Stimulated activated CD8-positive, alpha-beta memory T cell treated with anti-CD3 and anti-CD28 coated beads, Interleukin-4, amount 100 ng/mL, for 4 hours (primary cell): ENCODE results near the gene ZW10.
A peak's percentile ranks its signal among the peaks of the same experiment; 100 is the strongest.
"Not testable (repeated sequence)": the region's sequence is repeated elsewhere in the genome, so short reads cannot be mapped to it uniquely, and the experiment has no call there.

Experiments
- DNase-seq, 2 donors: peaks; one replicate each; pipeline ENCODE4 v3.0.0-alpha.2; 2020; ENCODE audit warnings: low read depth in 2 of 2, low spot score in 1 of 2

Gene ZW10, protein sequence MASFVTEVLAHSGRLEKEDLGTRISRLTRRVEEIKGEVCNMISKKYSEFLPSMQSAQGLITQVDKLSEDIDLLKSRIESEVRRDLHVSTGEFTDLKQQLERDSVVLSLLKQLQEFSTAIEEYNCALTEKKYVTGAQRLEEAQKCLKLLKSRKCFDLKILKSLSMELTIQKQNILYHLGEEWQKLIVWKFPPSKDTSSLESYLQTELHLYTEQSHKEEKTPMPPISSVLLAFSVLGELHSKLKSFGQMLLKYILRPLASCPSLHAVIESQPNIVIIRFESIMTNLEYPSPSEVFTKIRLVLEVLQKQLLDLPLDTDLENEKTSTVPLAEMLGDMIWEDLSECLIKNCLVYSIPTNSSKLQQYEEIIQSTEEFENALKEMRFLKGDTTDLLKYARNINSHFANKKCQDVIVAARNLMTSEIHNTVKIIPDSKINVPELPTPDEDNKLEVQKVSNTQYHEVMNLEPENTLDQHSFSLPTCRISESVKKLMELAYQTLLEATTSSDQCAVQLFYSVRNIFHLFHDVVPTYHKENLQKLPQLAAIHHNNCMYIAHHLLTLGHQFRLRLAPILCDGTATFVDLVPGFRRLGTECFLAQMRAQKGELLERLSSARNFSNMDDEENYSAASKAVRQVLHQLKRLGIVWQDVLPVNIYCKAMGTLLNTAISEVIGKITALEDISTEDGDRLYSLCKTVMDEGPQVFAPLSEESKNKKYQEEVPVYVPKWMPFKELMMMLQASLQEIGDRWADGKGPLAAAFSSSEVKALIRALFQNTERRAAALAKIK

DNA sequence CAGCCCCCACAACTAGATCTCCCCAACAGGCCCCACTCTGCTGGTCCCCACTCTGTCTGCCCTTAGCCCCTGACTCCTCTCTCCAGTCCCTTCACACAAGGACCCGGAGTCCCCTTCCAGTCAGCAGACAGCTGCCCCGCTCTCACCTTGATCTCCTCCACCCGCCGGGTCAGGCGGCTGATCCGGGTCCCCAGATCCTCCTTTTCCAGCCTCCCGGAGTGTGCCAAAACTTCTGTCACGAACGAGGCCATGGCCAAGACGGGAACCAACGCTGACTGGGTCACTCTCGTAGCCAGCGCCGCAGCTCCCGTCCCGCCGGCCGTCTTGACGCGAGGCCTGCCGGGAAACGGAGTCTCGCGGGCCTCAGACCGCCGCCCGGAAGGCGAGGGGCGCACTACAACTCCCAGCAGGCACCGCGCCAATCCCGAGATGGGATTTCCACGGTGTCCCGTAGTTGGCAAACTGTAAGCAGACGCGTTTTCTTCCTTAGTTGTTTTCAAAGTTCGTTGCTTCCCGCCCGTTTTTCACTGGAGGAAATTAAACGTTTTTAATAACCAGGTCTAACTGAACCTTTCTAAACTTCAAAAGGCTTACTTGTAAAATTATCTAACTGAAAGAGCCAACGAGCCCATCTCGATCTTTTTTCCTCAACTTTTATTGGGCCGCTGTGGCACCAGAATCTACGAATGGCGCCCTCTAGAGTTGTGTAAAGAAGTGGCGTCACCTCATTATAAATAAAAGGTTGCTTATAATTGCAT lies at the start of gene ZW10:
ZW10 (minus strand) TSS at position 277 of the 758 bp plus-strand sequence; CDS start at position 251, 26 bp downstream.
- DNase-seq, result peak; percentile 77 to 82

DNA sequence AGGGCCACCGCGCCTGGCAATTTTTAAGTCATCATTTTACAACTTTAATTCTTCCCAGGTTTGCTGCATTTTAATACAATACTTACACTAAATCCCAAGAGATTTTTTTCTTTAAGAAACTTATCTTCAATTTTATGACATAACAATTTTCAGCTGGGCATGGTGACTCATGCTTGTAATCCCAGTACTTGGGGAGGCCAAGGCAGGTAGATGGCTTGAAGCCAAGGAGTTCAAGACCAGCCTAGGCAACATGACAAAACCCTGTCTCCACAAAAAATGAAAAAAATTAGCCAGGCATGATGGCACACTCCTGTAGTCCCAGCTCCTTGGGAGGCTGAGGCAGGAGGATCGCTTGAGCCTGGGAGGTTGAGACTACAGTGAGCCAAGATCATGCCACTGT lies 44.9 kb upstream of the ZW10 start:
- DNase-seq, result no peak

DNA sequence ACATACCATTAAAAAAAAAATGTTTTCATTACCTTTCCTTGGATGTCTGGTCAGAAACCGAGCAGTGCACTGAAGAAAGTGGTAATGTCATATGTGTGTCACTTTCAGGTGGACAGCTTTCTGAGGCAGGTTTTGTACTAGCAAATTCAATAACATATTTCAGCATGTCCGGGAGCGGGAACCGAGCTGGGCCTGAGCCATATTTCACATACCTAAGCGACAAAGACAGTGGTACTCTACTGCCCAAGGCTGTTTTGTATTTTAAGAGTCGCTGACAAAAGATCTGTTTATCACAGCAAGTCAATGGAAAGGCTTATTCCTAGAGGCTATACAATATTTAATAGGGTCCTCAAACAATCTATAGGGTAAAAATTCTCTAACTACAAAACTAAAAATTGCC lies 44.1 kb upstream of the ZW10 start:
- DNase-seq, result no peak

DNA sequence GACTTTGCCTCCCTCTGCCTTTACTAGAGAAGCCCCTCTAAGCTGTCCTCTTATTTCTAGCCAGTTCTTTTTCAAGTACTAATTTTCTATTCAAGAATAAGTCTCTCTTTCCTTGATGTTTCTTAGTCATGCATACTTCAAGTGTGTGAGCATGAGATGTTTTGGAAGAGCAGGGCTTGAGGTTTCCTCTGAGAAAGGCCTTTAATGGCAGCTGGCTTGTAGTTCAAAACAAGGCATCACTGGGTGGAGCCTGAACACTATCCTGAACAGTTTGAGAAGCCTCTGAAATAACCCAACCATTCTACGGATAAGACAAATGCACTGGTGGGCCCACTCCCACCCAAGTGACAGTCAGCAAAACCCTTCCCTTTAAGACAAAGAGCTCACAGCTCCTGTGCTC lies 43.7 kb upstream of the ZW10 start:
- no peak for DNase-seq

DNA sequence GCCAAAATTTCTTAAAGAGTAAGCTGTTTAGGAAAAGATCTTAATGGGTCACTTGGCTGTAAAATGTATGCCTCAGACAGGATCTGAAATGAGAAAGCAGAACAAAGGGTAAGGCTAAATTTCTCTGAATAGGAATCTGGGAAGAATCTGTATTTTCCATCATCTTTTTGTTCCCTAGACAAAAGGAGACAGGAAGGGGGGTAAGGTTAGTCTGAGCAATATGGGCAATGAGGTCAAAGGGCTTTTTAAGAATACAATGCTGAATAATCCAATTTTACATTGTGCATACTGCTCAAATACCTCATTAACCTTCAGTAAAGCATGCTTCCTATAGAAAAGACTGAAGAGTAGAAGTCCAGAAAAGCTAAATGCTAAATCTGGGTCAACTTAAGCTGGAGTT lies 40.7 kb upstream of the ZW10 start:
- DNase-seq, result no peak

DNA sequence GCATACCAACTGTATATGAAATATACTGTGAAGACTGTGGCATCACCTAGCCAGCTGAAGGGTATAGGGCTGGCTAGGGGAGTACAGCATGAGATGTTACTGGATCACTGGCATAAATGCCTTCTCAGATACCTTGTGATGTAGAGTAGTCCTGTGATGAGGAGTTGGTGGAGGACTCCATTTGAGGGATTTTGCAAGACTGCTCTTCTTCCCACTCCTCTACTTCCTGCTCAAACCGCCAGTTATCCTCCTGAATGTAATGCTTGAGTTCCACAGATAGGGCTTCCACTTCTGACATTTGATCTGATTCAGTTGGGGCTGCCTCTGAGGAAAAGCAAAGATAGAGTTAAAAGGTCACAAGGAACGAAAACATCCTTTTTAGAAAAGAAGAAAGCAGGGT lies 35.4 kb upstream of the ZW10 start:
- DNase-seq, result no peak

DNA sequence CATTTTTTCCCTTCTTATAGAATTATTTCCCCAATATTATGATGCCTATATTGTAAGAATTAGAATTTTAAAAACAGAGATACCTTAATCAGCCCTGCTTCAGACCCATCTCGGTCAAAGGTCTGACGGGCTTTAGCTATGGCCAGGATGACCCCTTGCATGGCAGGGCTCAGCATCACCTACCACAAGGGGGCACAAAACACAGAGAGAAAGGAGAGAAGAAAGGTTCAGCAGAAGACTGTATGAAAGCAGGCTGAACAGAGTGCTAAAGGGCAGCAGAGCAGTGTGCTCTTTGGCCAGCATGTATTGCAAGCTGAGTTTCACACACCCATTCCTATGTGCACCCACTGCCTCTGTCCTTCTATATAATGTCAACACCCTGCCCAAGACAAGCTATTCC lies 32.9 kb upstream of the ZW10 start:
- no peak for DNase-seq

DNA sequence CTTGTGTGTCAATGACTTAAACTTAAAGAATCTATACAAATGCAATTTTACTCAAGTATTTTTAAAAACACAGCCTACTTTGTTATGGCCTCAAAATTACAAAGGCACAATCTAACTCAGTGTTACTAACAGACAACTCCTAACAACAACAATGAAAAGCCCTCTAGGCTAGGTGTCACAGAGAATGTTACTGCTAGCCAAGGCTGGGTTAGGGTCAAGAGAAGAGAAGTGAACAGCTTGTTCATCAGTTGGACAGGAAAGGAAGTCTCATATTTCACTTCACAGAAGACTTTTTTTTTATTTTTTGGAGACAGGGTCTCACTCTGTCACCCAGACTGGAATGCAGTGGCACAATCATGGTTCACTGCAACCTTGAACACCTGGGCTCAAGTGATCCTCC lies 32.1 kb upstream of the ZW10 start:
- DNase-seq, result no peak

DNA sequence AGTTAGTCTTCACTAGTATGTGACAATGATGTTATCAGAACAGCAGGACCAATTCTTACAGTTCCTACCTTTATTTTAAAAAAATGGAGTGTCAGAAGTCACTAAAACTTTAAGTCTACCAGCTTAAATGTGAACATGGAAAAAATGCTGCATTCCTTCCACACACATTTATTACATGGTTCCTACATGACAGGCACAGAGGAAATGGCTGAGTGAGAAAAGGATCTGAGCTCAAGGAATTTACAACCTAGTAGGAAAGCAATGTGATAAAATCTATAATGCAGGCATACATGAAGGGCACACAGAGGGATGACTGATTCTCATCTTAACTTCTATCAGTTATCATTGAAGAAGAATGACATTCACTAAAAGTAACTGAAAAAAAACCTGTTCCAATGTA lies 29.1 kb upstream of the ZW10 start:
- DNase-seq, result no peak

DNA sequence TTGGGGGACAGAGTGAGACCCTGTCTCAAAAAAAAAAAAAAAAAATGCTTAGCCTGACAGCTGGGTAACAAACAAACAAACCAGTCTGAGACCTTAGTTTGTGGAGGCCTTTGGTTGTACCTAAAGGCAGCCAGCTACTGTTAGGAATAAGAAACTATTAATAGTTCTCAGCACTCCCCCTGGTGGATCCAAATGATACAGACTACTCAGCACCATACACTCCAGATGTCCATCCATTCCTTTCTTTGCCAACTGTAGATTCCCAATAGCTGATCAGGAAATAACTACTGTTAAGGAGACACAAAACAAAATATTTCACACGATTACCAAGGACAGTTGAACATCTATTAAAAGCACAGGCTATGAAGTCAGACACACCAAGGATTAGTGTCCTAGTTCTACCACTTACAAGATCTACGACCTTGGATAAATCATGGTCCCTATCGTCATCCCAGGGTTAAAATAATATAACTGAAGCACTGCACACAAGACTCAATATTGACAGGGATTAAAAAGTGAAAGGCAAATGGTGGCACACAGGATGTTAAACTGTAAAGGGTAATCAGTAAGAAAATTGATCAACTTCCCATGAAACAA lies 23.3 kb upstream of the ZW10 start:
- DNase-seq, result no peak

DNA sequence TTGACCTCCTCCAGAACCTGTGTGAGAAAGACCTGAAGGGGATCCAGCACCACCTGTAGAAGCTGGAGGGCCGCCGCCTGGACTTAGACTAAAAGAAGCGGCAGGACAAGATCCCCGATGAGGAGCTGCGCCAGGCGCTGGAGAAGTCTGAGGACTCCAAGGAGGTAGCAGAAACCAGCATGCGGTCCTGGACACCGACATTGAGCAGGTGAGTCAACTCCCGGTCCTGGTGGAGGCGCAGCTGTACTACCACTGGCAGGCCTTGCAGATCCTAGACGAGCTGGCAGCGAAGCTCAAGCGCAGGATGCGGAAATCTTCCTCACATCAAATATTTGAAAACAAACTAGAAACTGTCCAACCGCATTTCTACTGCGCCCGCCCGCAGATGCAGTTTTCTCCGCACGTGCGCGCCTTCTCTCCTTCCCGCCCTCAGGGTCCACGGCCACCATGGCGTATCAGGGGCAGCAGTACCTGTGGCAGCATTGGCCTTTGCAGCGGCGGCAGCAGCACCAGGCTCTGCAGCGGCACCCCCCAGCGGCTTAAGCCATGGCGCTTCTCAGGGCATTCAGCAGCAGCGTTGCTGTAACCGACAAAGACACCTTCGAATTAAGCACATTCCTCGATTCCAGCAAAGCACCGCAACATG lies 16.3 kb upstream of the ZW10 start:
- DNase-seq, result no peak

DNA sequence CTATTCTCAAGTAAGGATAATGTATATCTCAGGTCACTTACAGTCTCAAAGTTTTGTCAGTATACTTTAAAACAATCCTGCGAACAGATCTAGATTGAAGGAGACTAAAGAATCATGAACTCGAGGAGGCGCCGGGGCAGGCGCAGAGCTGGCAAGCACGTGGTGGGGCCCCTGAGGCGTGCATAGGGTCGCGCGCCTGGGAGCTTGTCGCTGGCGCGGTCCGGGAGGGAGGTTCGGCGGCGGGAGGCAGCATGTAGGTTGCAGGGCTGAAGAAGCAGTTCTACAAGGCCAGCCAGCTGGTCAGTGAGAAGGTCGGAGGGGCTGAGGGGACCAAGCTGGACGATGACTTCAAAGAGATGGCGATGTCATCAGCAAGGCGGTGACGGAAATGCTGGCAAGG lies 15.5 kb upstream of the ZW10 start:
- DNase-seq, result not testable (repeated sequence)

DNA sequence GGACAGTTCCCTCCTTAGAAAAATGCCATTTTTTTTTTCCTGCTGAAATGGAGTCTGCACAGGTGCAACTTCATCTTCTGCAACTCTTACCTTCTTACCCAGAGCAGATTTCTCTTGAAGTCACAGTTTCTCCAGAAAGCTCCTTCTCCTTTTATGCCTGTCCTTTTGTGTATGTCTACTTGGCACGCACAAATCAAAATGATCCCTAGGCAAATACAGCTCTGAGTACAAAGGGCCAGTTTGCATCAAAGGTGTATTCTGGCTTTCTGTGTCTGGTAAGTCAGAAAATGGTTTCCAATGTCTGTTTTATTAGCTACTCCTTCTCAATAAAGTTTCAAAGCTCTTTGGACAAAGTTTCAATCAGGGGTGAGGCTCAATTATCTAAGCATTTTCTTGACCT lies 8.6 kb upstream of the ZW10 start:
- no peak for DNase-seq

DNA sequence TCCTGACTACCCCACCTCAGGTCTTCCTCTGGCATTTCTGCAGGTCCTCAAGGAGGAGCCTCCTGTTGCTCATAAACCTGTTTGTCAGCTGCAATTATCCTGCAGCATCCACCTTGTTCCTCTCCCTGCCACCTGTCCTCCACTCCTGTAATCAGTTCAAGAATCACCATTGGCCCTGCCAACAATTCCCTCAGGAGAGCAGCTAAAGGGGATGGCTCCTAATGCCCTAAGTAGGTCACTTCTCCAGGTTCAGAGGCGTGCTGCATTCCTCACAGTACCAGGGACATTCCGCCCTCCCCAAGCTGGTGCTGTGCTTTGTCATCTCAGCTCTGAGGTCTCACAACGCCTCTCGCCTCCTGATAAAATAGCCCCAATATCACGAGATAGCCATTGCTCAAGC lies 8.2 kb upstream of the ZW10 start:
- DNase-seq, result no peak

DNA sequence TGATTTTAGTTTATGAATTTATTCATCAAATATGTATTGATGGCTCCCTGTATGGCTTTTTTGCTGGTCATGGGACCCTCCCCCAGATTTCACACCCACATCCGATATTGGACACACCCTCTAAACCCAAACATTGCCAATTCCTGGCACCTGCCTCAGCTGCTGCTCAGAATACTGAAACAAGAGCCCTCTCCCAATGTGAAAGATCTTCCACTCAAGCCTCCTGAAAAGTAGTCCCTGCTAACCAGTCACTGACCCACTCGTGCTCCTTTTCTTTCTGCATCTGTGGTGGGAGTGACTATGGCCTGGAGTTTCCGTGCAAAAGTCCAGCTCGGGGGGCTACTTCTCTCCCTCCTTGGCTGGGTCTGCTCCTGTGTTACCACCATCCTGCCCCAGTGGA lies 6.0 kb upstream of the ZW10 start, which contains the start of gene CLDN25:
CLDN25 (plus strand) TSS at position 301 of the 400 bp plus-strand sequence; CDS start at position 301, 0 bp downstream.
- no peak for DNase-seq

DNA sequence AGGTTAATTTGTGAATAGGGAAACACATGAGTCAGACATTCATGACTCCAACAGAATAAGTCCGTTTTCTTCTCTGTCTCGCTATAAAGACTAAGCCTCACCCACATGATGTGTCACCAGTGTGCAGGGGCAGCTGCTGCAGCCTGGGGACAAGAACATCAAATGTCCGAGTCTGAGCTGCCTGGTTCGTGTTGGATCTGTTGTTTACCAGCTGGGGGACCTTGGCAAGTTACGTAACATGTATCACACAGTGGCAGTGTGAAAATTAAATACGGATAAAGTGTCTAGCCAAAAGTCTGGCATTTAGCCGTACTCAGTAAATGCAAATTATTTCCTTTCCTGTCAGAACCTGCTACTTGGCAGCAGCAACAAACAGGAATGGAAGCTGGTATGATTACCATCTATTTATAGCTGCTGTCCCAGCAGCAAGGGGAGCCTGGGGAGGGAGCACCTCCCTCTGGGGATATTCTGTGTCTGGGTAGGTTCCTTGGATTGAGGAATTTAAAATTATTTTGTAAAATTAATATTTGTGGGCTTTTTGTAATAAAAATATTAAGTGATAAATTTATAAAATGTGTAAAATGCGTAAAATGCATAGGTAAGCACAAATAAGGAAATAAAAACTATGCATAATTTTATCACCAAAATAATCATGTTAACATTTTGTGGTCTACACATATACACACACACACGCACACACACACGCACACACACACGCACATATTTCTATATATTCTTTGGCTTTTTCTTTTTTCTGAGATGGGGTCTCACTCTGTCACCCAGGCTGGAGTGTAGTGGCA lies 4.8 kb upstream of the ZW10 start:
- DNase-seq, result no peak

DNA sequence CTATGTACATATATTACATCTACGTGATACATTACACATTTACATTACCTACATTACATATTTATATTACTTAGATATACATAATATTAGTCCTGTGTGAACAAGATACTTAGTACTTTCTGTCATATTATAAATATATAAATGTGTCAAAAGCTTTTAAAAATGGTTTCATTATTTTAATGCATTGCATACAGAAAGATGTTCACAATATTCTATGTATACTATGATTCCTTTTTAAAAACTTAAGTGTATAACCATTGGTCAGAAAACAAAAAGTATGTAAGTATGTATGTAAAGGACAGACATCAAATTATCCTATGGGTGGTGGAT lies 647 bp upstream of the ZW10 start:
- no peak for DNase-seq

DNA sequence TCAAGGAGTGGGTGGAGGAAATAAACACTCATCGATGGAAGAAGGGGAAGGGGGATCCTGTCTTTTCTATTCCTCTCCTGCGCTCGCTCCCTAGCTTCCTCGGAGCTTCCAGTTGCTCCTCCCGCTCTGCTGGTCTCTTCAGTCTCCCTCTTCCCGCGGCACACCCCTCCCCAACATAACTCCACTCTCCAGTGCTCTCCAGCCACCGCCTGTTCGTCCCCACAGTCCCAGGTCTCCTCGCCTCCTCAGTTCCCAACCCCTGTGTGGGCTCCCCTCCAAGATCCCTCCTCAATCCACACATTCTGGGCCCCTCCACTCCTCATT lies 438 bp downstream of the ZW10 start:
- no peak for DNase-seq

DNA sequence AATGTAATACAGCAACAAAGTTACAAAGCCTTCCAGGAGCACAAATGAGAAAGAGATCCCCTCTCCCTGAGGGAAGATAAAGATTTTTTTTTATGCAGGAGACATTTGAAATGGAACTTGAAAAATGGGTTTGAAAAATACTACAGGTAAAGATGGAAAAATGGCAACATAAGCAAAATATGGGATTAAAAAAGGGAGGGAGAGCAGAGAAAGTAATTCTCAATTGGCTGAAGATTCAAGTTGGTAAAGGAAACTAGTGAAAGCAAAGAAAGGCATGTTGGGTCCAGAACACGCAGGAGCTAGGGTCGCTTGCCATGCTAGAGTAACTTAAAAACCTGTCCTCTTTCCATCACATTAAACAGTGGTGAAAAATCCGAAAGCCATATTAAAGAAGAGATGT lies 1.5 kb downstream of the ZW10 start:
- DNase-seq, result no peak

DNA sequence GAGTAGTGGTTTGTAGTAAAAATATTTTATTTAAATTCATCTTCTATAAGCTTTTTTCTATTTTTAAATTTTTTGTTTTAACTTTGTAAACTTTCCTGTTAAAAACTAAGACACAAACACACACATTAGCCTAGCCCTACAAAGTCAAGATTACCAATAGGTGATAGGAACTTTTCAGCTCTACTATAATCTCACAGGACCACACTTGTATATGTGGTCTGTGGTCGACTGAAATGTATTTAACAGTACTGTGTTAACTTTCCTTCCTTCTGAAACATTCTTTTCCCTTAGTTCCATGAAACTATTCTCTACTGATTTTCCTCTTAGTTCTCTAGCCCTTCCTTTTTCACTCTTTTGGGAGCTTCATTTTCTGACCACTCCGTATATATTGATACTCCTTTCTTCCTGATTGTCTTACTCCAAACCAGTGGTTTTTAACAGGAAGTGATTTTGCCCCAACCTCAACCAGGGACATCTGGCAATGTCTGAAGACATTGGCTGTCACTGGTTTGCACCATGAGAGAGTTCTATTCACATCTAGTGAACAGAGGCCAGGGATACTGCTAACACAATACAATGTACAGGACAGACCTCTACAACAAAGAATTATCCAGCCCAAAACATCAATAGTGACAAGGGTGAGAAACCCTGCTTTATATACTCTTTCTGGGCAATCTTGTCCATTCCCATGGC lies 8.8 kb downstream of the ZW10 start:
- no peak for DNase-seq
